HG03442 (cell line): ENCODE measurements around the gene CHCHD6.

Experiments
- ATAC-seq: cut with Tn5 transposase; IDR thresholded peaks from one replicate; pipeline ENCODE4 v1.9.1; 2021; ENCODE audit warnings: mild to moderate bottlenecking, moderate library complexity; ENCODE audit not compliant: unreplicated experiment

The CHCHD6 gene

DNA sequence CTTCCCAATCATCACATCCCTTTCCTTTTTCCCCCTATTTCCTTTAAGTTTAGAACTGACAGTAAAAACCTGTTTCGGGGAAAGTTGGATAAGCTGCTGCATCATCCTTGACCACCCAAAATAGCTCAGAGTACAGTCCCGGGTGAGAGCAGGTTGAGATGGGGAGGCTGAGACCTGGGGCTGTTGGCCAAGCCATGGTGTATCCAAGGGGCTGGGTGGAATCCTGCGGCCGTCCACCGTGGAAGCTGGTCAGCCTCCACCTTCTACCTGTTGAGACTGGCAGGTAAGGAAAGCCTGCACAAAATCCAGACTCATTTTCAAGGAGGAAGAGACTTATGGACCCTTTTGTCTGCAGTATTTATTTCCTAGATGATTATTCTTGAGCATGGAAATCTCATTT, 150.6 kb downstream of the CHCHD6 start:
- no peak for ATAC-seq

GRCh38 chr3:126855374-126855773, 151.3 kb downstream of the CHCHD6 start:
- ATAC-seq: no peak

DNA sequence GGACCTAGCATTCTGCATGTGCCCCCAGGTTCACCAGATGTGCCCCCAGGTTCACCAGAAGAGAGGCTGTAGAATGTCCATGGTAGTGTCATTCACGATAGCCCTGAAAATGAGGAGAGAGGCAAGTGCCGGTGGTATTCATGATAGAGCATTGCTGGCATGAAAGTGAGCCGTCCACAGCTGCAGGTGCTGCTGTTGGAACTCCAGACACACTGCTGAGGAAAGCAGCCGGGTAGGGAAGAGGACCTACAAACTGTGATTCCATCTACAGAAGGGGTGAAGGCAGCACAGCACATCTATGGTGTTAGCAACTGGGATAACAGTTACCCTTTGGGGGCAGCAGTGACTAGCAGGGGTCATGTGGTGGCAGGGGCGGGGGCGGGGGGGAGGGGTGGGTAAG, 153.9 kb downstream of the CHCHD6 start:
- no peak for ATAC-seq

DNA sequence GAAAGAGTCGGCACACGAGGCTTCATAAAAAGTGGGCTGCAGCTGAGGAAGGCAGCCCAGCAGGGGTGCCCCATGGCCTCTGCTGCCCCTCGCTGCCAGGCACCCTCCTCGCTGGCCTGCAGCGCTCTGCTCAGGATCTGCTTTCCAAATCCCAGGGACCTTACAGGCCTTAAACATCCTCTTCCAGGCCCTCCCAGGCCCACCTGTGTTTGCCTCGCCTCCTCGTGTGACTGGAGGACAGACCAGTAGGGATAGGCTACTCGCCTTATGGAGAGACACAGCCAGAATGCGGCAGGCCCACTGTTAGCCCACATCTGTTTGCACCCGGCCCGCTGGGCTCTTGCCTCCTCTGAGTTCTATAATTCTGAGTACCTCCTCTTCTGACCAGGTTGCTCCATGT, 154.4 kb downstream of the CHCHD6 start:
- ATAC-seq: no peak

- ATAC-seq: no peak
Measured at GRCh38 chr3:126858887-126859286, 154.8 kb downstream of the CHCHD6 start.

DNA sequence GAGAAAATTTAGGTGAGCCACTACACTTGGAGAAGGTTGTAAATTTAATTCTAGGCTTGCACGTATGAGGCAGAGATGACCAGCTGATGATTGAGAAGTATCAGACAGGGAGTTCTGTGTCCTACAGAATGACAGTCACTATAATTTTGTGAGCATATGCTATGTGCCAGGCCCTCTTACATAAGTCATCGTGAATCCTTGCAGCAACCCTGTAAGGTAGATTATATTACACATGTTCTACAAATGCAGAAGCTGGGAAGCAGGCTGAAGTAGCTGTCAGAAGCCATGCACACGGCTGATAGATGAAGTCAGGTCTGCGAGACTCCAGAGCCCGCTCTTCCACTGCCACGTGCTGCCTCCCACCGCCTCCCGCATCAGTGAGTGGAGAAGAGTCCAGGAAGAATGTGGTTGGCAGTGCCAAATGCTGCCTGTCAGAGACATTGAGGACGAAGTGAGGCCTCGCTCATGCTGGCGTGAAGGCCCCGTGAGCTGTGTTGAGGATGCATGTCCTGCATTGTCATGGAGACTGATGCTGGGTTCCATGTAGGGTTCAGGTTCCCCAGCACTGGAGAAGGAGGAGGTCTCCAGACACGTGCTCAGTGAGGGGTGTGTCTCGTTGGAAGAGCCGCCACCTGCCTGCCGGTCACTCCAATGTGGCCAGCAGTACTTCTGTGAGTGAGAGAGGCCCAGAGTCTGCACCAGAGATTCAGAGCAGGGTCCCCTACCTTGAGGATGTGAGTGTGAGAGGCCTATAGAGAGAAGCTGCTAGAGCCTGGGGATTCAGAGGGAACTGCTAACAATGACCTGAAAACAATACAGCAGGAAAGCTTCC, 155.6 kb downstream of the CHCHD6 start:
- ATAC-seq: no peak

GRCh38 chr3:126865736-126866135, 161.7 kb downstream of the CHCHD6 start:
- no peak for ATAC-seq

DNA sequence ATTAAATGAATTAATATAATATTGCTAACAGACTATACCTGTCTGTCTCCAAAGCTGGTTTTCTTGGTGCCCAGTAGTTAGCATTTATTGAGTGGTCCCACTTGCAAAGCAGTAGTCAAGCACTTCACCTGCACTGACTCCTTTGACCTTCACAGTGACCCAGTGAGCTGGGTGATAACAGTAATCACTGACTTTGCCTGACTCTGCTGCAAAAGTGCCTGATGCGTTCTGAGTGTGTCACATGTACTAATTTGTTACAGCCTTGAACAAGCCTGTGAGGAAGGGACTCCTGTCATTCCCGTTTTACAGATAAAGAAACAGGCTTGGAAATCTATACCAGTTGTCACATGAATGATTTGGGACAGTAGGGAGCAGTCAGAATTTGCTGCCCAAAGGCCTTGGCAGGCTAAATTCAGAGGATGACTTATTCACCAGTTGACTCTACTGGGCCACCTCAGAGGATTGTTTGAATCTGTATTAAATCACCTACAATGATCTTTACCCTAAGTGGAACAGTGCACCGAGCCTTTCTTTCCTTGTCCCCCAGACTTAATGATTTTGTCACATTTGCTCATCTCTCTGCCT, 162.2 kb downstream of the CHCHD6 start:
- ATAC-seq: no peak

DNA sequence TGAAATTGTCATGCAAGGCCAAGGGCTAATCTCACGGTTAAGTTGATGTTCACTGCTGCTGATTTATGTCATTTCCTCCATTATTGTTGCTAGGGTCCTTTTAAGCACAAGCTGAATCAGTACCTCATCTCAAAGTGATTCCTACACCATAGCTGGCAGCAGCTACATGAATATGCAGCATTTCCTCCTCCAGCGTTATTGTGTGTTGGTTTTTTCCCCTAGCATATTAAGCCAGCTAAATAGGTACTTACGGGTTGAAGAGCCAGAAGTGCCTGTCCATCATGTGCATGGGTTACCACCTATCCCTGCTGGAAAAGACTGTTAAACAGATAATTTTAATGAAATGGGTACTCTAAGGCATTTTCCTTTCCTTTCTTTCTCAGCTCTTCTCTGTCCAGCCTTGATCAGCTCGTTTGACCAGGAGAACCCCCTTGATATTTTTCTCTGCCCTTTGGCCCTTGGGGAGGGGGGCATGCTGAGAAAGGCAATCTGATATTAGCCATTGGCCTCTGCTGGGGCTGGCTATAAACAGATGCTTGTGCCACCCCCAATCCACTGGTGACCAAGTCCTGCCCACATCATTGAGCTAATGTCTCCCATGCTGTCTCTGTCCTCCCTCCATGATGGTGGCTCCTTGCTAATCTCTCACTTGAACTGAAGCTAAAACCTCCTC, 163.3 kb downstream of the CHCHD6 start:
- ATAC-seq: no peak

GRCh38 chr3:126867863-126868200, 163.8 kb downstream of the CHCHD6 start:
- ATAC-seq: no peak

DNA sequence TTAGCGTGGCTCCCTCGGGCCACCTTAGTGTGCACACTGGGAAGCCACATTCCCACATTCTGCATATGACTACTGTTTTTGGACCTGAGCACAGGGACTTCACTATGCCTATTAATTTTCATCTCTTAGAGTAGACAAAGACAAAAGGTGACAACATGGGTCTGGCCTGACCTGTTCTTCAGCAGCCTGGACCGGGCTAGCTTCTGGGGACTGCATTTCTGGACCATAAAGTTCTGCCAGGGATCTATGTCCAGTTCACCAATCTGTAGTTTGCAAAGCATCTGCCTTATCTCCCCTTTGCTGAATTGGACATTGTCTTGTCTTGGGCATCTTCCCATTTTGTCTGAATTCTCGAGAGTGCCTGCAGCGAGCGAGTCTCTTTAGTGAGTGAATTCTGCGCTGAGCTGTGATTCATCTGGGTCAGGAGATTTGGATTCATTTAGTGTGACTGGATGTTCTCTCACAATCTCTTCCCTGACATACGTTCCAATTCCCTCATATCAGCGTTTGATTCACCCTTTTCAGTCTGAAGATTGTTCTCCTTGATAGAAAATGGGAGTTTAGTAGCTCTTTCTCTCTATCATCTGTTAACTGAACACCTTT, 166.7 kb downstream of the CHCHD6 start:
- ATAC-seq: no peak

DNA sequence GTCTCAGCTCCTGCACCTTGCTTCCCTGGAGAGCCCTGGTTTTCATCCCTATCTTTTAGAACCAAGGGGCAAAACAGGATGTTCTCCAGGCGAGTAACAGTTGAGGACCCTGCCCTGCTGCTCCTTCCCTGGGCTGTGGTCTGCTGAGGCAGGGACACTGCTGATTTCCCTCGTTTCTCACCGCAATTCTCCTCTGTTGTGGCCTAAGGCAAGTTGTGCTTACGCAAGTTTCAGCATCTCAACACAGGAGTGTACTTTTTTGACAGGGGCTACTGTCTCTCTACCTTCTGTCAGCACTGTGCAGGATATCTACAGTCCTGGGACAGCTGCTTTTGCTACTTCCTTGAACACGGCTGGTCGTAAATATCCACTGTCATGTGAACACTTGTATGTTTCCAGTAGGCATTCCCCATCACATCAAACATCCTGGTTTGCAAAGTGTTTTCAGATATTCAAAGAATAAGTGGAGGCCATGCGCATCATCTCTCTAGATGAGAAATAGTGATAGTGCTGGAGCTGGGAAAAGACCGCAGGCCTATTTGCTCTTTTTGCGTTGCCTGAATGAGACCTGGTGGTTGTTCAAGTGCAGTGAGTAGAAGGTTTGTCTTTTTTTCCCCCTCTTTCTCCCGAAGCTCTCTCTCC, 168.8 kb downstream of the CHCHD6 start:
- ATAC-seq: no peak

DNA sequence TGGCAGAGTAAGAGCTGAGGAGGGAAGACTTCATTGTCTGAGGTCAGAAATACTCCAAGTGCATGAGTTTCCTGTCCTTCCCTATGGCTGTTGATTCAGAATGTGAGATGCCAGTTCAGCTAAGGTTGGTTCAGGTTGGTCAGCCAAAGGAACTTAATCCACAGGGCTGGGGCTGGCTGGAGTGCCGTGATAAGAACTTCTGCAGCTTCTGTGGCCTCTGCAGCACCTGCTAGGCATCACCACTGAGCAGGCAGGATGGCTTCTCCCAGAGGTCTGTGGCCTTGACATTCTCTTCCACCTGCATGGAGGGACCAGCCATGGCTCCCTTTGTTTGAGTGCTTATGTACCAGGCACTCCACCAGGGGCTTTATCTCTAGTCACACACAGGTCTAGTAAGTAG, 169.4 kb downstream of the CHCHD6 start:
- ATAC-seq: no peak

DNA sequence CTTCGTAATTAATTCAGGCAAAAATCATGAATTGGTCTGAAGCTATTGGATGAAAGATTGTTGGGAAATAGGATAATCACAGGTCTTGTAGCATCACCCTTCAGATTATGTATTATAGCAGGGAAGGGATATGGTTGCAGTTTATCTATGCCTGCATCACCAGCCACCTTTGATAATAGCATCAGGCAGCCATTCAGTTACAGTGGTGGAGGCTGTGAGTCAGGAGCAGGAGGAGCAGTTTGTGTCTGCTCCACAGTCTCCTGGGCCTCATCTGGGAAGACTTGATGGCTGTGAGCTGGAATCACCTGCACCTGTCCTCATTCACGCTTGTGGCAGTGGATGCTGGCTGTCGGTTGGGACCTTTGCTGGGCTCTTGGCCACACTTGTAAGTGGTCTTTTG, 174.6 kb downstream of the CHCHD6 start:
- ATAC-seq: no peak

- ATAC-seq: no peak
Measured at GRCh38 chr3:126880901-126881300, 176.9 kb downstream of the CHCHD6 start.

DNA sequence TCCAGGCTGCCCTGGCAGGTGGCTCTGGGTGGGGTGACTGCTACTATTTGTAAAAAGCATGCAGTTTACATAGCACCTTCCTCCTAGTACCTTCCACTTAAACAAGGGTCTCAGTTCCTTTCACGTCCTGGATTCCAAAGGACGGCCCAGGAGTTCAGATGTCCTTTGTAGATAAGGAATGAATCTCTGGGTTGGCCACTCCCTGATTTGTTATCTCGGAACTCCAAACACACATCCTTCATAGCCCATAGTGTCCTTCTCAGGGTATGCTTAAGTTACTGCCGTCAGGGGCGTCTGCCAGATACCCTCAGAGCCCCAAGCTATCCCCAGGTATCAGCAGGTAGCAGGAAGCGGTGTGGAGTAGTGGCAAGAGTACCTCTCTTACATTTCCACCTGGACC, 177.8 kb downstream of the CHCHD6 start:
- no peak for ATAC-seq

- ATAC-seq: no peak
Measured at GRCh38 chr3:126883241-126883640, 179.2 kb downstream of the CHCHD6 start.

GRCh38 chr3:126885425-126885824, 181.4 kb downstream of the CHCHD6 start:
- ATAC-seq: no peak

DNA sequence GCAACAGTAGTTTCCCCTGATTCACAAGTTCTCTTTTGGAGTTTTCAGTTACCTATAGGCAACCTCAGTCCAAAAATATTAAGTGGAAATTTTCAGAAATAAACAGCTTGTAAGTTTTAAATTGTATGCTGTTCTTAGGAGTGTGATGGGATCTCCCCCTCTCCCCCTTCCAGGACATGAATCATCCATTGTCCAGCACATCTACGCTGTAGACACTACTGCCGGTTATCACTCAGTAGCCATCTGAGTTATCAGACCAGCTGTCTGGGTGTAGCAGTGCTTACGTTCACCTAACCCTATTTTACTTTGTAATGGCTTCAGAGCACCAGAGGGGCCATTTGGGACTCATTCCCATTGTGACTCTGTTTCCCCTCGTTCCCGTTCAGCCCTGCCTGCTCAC, 182.2 kb downstream of the CHCHD6 start:
- ATAC-seq: no peak

- ATAC-seq: no peak
Measured at GRCh38 chr3:126887686-126888085, 183.6 kb downstream of the CHCHD6 start.

DNA sequence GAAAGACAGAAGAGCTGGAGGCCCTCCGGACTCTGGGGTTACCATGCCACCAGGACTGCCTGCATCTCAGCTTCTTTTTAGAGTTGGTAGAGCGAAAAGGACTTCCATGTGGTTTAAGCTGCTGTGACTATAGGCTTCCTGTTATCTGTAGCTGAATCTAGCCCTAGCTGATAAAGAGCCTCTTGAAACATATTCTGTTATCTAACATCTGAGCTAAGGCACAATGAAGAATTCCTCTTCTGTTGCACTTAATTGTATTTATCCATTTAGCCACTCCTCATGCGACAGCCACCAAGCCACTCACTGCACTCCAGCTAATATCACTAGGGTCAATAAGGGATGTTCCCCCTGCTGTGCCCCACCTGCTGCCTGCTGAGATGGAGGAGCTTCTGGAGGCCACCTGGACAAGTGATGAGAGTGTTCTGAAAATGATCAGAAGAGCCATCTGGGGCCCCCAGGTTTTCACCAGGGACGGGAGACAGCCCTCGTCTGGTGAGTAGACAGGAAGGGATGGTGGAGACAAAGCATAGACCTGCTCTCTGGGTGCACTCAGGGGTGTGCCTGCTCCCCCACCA, 184.2 kb downstream of the CHCHD6 start:
- ATAC-seq: no peak
